AG04449 (cell line): ENCODE data around the gene CELSR1.

ENCODE experiments used
- CTCF ChIA-PET: fragments of 350-600 bp; formaldehyde crosslinking; extraction: SDS; loops from one replicate; lab custom pipeline; 2021; ENCODE audit warnings: antibody characterized with exemption; lab: Yijun Ruan, JAX
- POLR2A ChIA-PET: fragments of 400-600, 350-600 bp; formaldehyde crosslinking; extraction: SDS; loops from one replicate; lab custom pipeline; 2020; ENCODE audit warnings: antibody characterized with exemption, inconsistent platforms; lab: Yijun Ruan, JAX
- DNase-seq: peaks from one replicate; pipeline ENCODE4 v3.0.0-alpha.2; 2010; ENCODE audit warnings: low read depth, low spot score
- H3K4me3 ChIP-seq: 2 replicates; pipeline ENCODE4 v1.5.1; 2011; ENCODE audit warnings: low read depth, mild to moderate bottlenecking, control low read depth, low read length
- CTCF ChIP-seq: IDR thresholded peaks from one replicate; pipeline ENCODE4 v1.5.1; 2011; ENCODE audit warnings: mild to moderate bottlenecking, moderate library complexity, low read length, control low read depth, inconsistent platforms; ENCODE audit not compliant: insufficient read depth; ENCODE audit errors: missing control alignments

The CELSR1 gene

GRCh38 chr22:46422896-46423295 lies 114.5 kb downstream of the CELSR1 start:
- no peak for DNase-seq
- no peak for TF ChIP-seq CTCF
- ChIA-PET POLR2A (no interaction called here), CTCF (no interaction called here)
- no peak overlapping the region for H3K4me3 ChIP-seq

GRCh38 chr22:46421267-46421666 lies 116.2 kb downstream of the CELSR1 start:
- DNase-seq, result no peak
- no peak overlapping the region for H3K4me3 ChIP-seq
- ChIA-PET POLR2A (interaction anchor here (0.5 kb wide), 1 partner anchor 19 kb away, joined by 3 read pairs; no protein-coding TSS in a partner anchor), CTCF (interaction anchor here (1.2 kb wide), 1 partner anchor 120 kb away, joined by 4 read pairs; no protein-coding TSS in a partner anchor)
- no peak for TF ChIP-seq CTCF

GRCh38 chr22:46419754-46420571 lies 117.5 kb downstream of the CELSR1 start:
- DNase-seq, result no peak
- no peak for TF ChIP-seq CTCF
- CTCF ChIA-PET, result interaction anchor here (1.2 kb wide), 1 partner anchor 52 kb away, joined by 5 read pairs; no protein-coding TSS in a partner anchor

GRCh38 chr22:46418827-46419226 lies 118.6 kb downstream of the CELSR1 start:
- ChIA-PET CTCF (interaction anchor here (1.2 kb wide), 1 partner anchor 51 kb away, joined by 5 read pairs; no protein-coding TSS in a partner anchor), POLR2A (no interaction called here)
- no peak for TF ChIP-seq CTCF
- no peak for DNase-seq
- no peak overlapping the region for H3K4me3 ChIP-seq

More at GRCh38 chr22:46419754-46420571, 117.5 kb downstream of the CELSR1 start:
- H3K4me3 ChIP-seq, result no peak overlapping the region
- POLR2A ChIA-PET, result no interaction called here

- no peak overlapping the region for H3K4me3 ChIP-seq
- DNase-seq, result no peak
- ChIA-PET CTCF (no interaction called here), POLR2A (no interaction called here)
- TF ChIP-seq CTCF, result no peak
Observed at GRCh38 chr22:46417769-46418168, 119.7 kb downstream of the CELSR1 start.

- no peak overlapping the region for H3K4me3 ChIP-seq
- ChIA-PET POLR2A (no interaction called here), CTCF (interaction anchor here (0.7 kb wide), 1 partner anchor 25 kb away, joined by 3 read pairs; no protein-coding TSS in a partner anchor)
- DNase-seq, result no peak
- no peak for TF ChIP-seq CTCF
Observed at GRCh38 chr22:46416891-46417580, 120.4 kb downstream of the CELSR1 start.
